SK-N-SH (cell line): ENCODE measurements around the gene HOXB5. TPM values are rescaled to one million over a fixed set of nuclear protein-coding genes. Genes with fewer than 3 reads are reported as not detected.

ENCODE experiments used
- CTCF ChIA-PET: fragments of 300-600, 350-600 bp; formaldehyde crosslinking; extraction: SDS; loops from one replicate; lab custom pipeline; 2021; lab: Yijun Ruan, JAX
- POLR2A ChIA-PET: fragments of 350-600 bp; sonication (Branson Sonifier 250); formaldehyde crosslinking; extraction: SDS; loops from one replicate; lab custom pipeline; 2020; ENCODE audit warnings: antibody characterized with exemption, inconsistent platforms; lab: Yijun Ruan, JAX
- DNase-seq: peaks from one replicate; pipeline ENCODE4 v3.0.0; 2012
- H2AFZ ChIP-seq: fragments of 200-600 bp; sonication (generic); 2 replicates; pipeline ENCODE4 v1.8.1; 2016; ENCODE audit warnings: antibody characterized with exemption, mild to moderate bottlenecking, low read depth
- H3F3A ChIP-seq: fragments of 200-600 bp; sonication (generic); replicated peaks from 2 replicates; pipeline ENCODE3; 2016; ENCODE audit warnings: antibody characterized with exemption, mild to moderate bottlenecking; ENCODE audit not compliant: insufficient read depth
- H3K27ac ChIP-seq, 2 experiments: fragments of 200-500 bp in 1 of 2; fragments of 200-600 bp in 1 of 2; sonication (Bioruptor generic) in 1 of 2; sonication (generic), shearing (Covaris generic) in 1 of 2; 2 replicates each; pipeline versions ENCODE4 v1.5.1 to v1.6.1; 2014 to 2016; ENCODE audit warnings: low read depth in 2 of 2, inconsistent platforms in 1 of 2, low read length in 1 of 2, mild to moderate bottlenecking in 1 of 2, mixed read lengths in 1 of 2
- H3K27me3 ChIP-seq: fragments of 200-600 bp; sonication (generic), shearing (Covaris generic); 2 replicates; pipeline ENCODE4 v1.6.1; 2016; ENCODE audit warnings: mixed run types; ENCODE audit not compliant: insufficient read depth
- H3K36me3 ChIP-seq, 2 experiments: fragments of 200-500 bp in 1 of 2; fragments of 200-600 bp in 1 of 2; sonication (Bioruptor generic) in 1 of 2; sonication (generic) in 1 of 2; replicated peaks in 1 of 2; 2 replicates each; pipeline versions ENCODE3 to v1.5.1; 2014 to 2016; ENCODE audit warnings: low read length in 1 of 2, mild to moderate bottlenecking in 1 of 2; ENCODE audit not compliant: insufficient read depth in 2 of 2, control insufficient read depth in 1 of 2
- H3K4me1 ChIP-seq, 2 experiments: fragments of 200-500 bp in 1 of 2; fragments of 200-600 bp in 1 of 2; sonication (Bioruptor generic) in 1 of 2; sonication (generic), shearing (Covaris generic) in 1 of 2; 2 replicates each; pipeline versions ENCODE4 v1.5.1 to v1.6.1; 2014 to 2016; ENCODE audit warnings: low read depth in 1 of 2, low read length in 1 of 2, mixed run types in 1 of 2; ENCODE audit not compliant: insufficient read depth in 2 of 2, control insufficient read depth in 1 of 2
- H3K4me2 ChIP-seq: fragments of 200-600 bp; sonication (generic), shearing (Covaris generic); 2 replicates; pipeline ENCODE4 v1.6.1; 2017; ENCODE audit warnings: mixed run types
- H3K4me3 ChIP-seq, 2 experiments: fragments of 200-500 bp in 1 of 2; fragments of 200-600 bp in 1 of 2; sonication (Bioruptor generic) in 1 of 2; sonication (generic), shearing (Covaris generic) in 1 of 2; 2 replicates each; pipeline versions ENCODE4 v1.5.1 to v1.8.1; 2014 to 2016; ENCODE audit warnings: low read depth in 2 of 2, inconsistent platforms in 1 of 2, low read length in 1 of 2, mild to moderate bottlenecking in 1 of 2, mixed read lengths in 1 of 2, moderate library complexity in 1 of 2
- H3K79me2 ChIP-seq: fragments of 200-600 bp; sonication (generic); 2 replicates; pipeline ENCODE4 v1.8.1; 2017; ENCODE audit warnings: mild to moderate bottlenecking; ENCODE audit not compliant: insufficient read depth
- H3K9ac ChIP-seq: fragments of 200-600 bp; sonication (generic); 2 replicates; pipeline ENCODE4 v1.6.1; 2017; ENCODE audit warnings: mixed run types
- H3K9me2 ChIP-seq: fragments of 200-600 bp; sonication (generic); 2 replicates; pipeline ENCODE4 v1.6.1; 2017; ENCODE audit warnings: mixed run types
- H3K9me3 ChIP-seq: fragments of 200-600 bp; sonication (generic); 2 replicates; pipeline ENCODE4 v1.6.1; 2017; ENCODE audit warnings: mixed run types, mild to moderate bottlenecking, moderate library complexity
- H4K20me1 ChIP-seq: fragments of 200-600 bp; sonication (generic); 2 replicates; pipeline ENCODE4 v1.6.1; 2017; ENCODE audit warnings: mild to moderate bottlenecking, mixed run types; ENCODE audit not compliant: insufficient read depth
- CHD2 ChIP-seq: fragments of 150-350 bp; IDR thresholded peaks from 2 replicates; pipeline ENCODE4 v1.6.1; 2018; ENCODE audit warnings: low read length; ENCODE audit not compliant: partially characterized antibody
- EZH2phosphoT487 ChIP-seq: fragments of 200-600 bp; sonication (generic); IDR thresholded peaks from 2 replicates; pipeline ENCODE4 v1.6.1; 2017; ENCODE audit warnings: low read depth, mixed run types, mild to moderate bottlenecking, antibody characterized with exemption, moderate library complexity, borderline replicate concordance
- FOSL2 ChIP-seq: IDR thresholded peaks from 2 replicates; pipeline ENCODE4 v1.4.0; 2012; ENCODE audit warnings: low read depth, mild to moderate bottlenecking, moderate library complexity, borderline replicate concordance
- GATA2 ChIP-seq: sonication (generic); formaldehyde crosslinking; IDR thresholded peaks from 2 replicates; pipeline ENCODE4 v1.5.0; 2020; ENCODE audit warnings: mild to moderate bottlenecking, missing genetic modification reagents
- MEF2A ChIP-seq: IDR thresholded peaks from 2 replicates; pipeline ENCODE4 v1.4.0; 2012; ENCODE audit warnings: low read depth, borderline replicate concordance
- NFIC ChIP-seq: IDR thresholded peaks from 2 replicates; pipeline ENCODE4 v1.4.0; 2012; ENCODE audit warnings: borderline replicate concordance
- SIN3A ChIP-seq: IDR thresholded peaks from 2 replicates; pipeline ENCODE4 v1.6.1; 2012; ENCODE audit warnings: low read depth, mild to moderate bottlenecking, low read length, moderate library complexity, borderline replicate concordance
- TAF1 ChIP-seq: IDR thresholded peaks from 2 replicates; pipeline ENCODE4 v1.6.1; 2012; ENCODE audit warnings: low read depth, mild to moderate bottlenecking, low read length, moderate library complexity, borderline replicate concordance
- TEAD4 ChIP-seq: IDR thresholded peaks from 2 replicates; pipeline ENCODE4 v1.4.0; 2012; ENCODE audit warnings: mild to moderate bottlenecking, borderline replicate concordance; ENCODE audit not compliant: insufficient read depth
- USF1 ChIP-seq: IDR thresholded peaks from 2 replicates; pipeline ENCODE4 v1.4.0; 2012; ENCODE audit warnings: low read depth, borderline replicate concordance
- WGBS: methylation state at CpG from one replicate; pipeline ENCODE4 v1.1.6; 2017; ENCODE audit warnings: low lambda C conversion rate; 5-methylcytosine and 5-hydroxymethylcytosine counted together
- polyA plus RNA-seq, 3 experiments: library from polyadenylated mRNA; depleted of rRNA; stranded (reverse); fragments of >200 nt; gene quantifications; 2 replicates each; pipeline ENCODE4 v1.2.3, GENCODE V29; 2012

HOXB5 gene
- polyA plus RNA-seq, 1 of the 3 experiments (the other 2 are of a cell fraction), result not detected

- H3K36me3 ChIP-seq, result no peaks in the 10 kb centered on the region
- TF ChIP-seq USF1, result no peak
- TF ChIP-seq MEF2A, result no peak
- TF ChIP-seq FOSL2, result no peak
- TF ChIP-seq TAF1, result no peak
- no peak for TF ChIP-seq GATA2 (CRISPR knock-in tag)
- no peak for TF ChIP-seq CHD2
- no peak for TF ChIP-seq TEAD4
- TF ChIP-seq SIN3A, result no peak
- H3K4me2 ChIP-seq, result no peak overlapping the region
- ChIA-PET POLR2A (no interaction called here), CTCF (interaction anchor here (1.1 to 7.6 kb wide), 5 partner anchors 9 to 257 kb away, joined by 3 to 50 read pairs (median 4); no protein-coding TSS in a partner anchor)
- no peak overlapping the region for H3K4me3 ChIP-seq
- peaks cover 3% of the 10 kb centered on the region; the same call in 1 of the 2 replicates for H4K20me1 ChIP-seq
- no peak for DNase-seq
- no peaks in the 10 kb centered on the region for H3F3A ChIP-seq
- no peaks in the 10 kb centered on the region for H3K9me2 ChIP-seq
- no peaks in the 10 kb centered on the region for H3K79me2 ChIP-seq
- peaks cover 98% of the 10 kb centered on the region for H3K27me3 ChIP-seq
- WGBS, result 10% methylated on average over 5 of the region's 5 CpGs
- no peak overlapping the region for H3K9ac ChIP-seq
- no peak overlapping the region for H3K27ac ChIP-seq
- no peaks in the 10 kb centered on the region for H3K9me3 ChIP-seq
- H3K4me1 ChIP-seq, result no peaks in the 10 kb centered on the region
- H2AFZ ChIP-seq, result no peak overlapping the region
These were observed 33.6 kb upstream of the HOXB5 start for GRCh38 chr17:48627118-48627597.

GRCh38 chr17:48626245-48627117 lies 32.9 kb upstream of the HOXB5 start, which contains the start of gene HOXB9:
Gene HOXB9, minus strand, starts transcription at chr17:48626358. Its CDS starts 89 bp downstream, at chr17:48626269.
- Histone ChIP-seq H3K9me3 (no peaks in the 10 kb centered on the region), H4K20me1 (peaks cover 3% of the 10 kb centered on the region; the same call in 1 of the 2 replicates), H3K27ac (no peak within 1 kb of the TSS), H3K36me3 (no peaks in the 10 kb centered on the region), H3K4me2 (peak within 1 kb of the TSS; percentile 70), H2AFZ (peak within 1 kb of the TSS; percentile 60), H3K4me3 (no peak within 1 kb of the TSS), H3K9me2 (no peaks in the 10 kb centered on the region), H3K79me2 (no peaks in the 10 kb centered on the region), H3K27me3 (peaks cover 98% of the 10 kb centered on the region), H3K4me1 (no peaks in the 10 kb centered on the region), H3K9ac (no peak within 1 kb of the TSS), H3F3A (no peaks in the 10 kb centered on the region)
- 2% methylated on average over 22 of the region's 50 CpGs for WGBS
- ChIA-PET POLR2A (no interaction called here), CTCF (interaction anchor here (0.9 to 7.6 kb wide), 11 partner anchors 8 to 382 kb away, joined by 3 to 50 read pairs (median 4); no protein-coding TSS in a partner anchor)
- peak; percentile 85; the same call in 1 of the 2 replicates for TF ChIP-seq EZH2phosphoT487
- no peak for TF ChIP-seq NFIC
- DNase-seq, result no peak
